RWPE2 (cell line): Measurements from ENCODE around the gene ZBTB17.

Experiments used
- ATAC-seq: fragments of 200-7000 bp; cut with Tn5 transposase; 3 replicates; pipeline ENCODE4 v1.9.1; 2021; ENCODE audit warnings: low read depth
- DNase-seq: peaks from one replicate; pipeline ENCODE4 v3.0.0-alpha.2; 2020; ENCODE audit warnings: low spot score
- H3K27ac ChIP-seq: fragments of 450-650 bp; 2 replicates; pipeline ENCODE4 v1.5.1; 2017; ENCODE audit warnings: mild to moderate bottlenecking; ENCODE audit not compliant: poor library complexity, severe bottlenecking
- H3K27me3 ChIP-seq: fragments of 250-450 bp; sonication (Bioruptor Pico); 2 replicates; pipeline ENCODE4 v1.5.1; 2021; ENCODE audit warnings: mild to moderate bottlenecking, moderate library complexity; ENCODE audit not compliant: insufficient read depth, poor library complexity, severe bottlenecking
- H3K36me3 ChIP-seq: fragments of 250-450 bp; sonication (Bioruptor Pico); 2 replicates; pipeline ENCODE4 v1.5.1; 2020; ENCODE audit warnings: low read depth, mild to moderate bottlenecking, moderate library complexity
- H3K4me1 ChIP-seq: fragments of 250-450 bp; sonication (Bioruptor Pico); 2 replicates; pipeline ENCODE4 v1.5.1; 2021; ENCODE audit warnings: mild to moderate bottlenecking, moderate library complexity; ENCODE audit not compliant: insufficient read depth, poor library complexity, severe bottlenecking
- H3K4me3 ChIP-seq: fragments of 250-450 bp; sonication (Bioruptor Pico); 2 replicates; pipeline ENCODE4 v1.5.1; 2021; ENCODE audit warnings: mild to moderate bottlenecking, moderate library complexity; ENCODE audit not compliant: severe bottlenecking
- H3K9me3 ChIP-seq: fragments of 250-450 bp; sonication (Bioruptor Pico); 2 replicates; pipeline ENCODE4 v1.5.1; 2021; ENCODE audit warnings: mild to moderate bottlenecking, moderate library complexity; ENCODE audit not compliant: severe bottlenecking
- TF ChIP-seq, protein P1 (sequence below): fragments of 450-650 bp; IDR thresholded peaks from one replicate; pipeline ENCODE4 v1.5.1; 2017; ENCODE audit warnings: mild to moderate bottlenecking, moderate library complexity; ENCODE audit not compliant: poor library complexity, severe bottlenecking

Gene ZBTB17

DNA sequence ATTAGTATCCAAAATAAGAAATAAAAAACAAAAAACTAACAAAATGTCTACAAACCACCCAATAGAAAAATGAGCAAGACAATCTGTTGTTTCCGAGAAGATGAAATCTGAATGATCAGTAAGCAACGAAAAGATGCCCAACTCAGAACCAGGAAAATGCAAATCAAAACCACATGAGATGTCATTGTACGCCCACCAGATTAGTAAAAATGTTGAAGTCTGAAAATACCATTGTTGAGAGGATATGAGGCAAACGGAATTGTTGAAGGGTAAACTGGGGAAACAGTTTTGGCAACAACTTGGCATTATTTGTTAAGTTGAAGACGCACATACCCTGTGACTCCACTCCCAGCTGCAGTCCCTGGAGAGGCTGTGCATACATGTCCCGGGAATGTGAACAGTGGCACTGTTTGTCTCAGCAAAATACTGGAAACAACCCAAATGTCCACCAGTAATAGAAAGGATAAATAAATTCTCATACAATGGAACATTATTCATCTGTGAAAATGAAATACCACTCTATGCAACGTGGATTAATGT, 10.6 kb downstream of the ZBTB17 start:
- ATAC-seq, result no peak

DNA sequence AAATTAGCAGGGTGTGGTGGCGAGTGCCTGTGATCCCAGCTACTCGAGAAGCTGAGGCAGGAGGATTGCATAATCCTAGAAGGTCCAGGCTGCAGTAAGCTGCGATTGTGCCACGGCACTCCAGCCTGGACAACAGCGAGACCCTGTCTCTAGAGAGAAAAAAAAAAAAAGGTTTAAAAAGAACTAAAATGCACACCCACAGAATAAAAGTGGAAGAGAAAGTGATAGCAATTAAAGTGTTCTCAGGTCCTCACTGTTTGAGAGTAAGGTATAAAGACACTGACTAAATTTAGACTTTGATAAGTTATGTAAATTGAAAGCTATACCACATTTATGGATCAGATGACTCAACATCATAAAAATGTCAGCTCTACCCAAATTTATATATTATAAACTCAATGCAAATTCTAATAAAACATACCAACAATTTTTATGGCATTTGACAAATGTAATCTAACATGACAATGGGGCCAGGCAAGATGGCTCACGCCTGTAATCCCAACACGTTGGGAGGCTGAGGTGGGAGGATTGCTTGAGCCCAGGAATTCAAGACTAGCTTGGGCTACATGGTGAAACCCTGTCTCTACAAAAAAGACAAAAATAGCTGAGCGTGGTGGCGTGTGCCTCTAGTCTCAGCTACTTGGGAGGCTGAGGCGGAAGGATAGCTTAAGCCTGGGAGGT, 11.8 kb downstream of the ZBTB17 start:
- TF ChIP-seq, protein P1, sequence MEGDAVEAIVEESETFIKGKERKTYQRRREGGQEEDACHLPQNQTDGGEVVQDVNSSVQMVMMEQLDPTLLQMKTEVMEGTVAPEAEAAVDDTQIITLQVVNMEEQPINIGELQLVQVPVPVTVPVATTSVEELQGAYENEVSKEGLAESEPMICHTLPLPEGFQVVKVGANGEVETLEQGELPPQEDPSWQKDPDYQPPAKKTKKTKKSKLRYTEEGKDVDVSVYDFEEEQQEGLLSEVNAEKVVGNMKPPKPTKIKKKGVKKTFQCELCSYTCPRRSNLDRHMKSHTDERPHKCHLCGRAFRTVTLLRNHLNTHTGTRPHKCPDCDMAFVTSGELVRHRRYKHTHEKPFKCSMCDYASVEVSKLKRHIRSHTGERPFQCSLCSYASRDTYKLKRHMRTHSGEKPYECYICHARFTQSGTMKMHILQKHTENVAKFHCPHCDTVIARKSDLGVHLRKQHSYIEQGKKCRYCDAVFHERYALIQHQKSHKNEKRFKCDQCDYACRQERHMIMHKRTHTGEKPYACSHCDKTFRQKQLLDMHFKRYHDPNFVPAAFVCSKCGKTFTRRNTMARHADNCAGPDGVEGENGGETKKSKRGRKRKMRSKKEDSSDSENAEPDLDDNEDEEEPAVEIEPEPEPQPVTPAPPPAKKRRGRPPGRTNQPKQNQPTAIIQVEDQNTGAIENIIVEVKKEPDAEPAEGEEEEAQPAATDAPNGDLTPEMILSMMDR, result no peak
- ATAC-seq, result 0 out of 3 replicates have a peak, but pooled peaks have one; percentile 23
- H3K27ac ChIP-seq, result peak overlapping the region; percentile 34

More for the DNA sequence above, 10.6 kb downstream of the ZBTB17 start:
- H3K4me3 ChIP-seq, result no peak overlapping the region
- TF ChIP-seq, protein P1, result no peak
- H3K4me1 ChIP-seq, result peaks cover 13% of the 10 kb centered on the region
- no peak for DNase-seq
- peak overlapping the region; percentile 34 for H3K27ac ChIP-seq
- peaks cover 36% of the 10 kb centered on the region for H3K36me3 ChIP-seq
- no peaks in the 10 kb centered on the region for H3K9me3 ChIP-seq
- H3K27me3 ChIP-seq, result no peaks in the 10 kb centered on the region

DNA sequence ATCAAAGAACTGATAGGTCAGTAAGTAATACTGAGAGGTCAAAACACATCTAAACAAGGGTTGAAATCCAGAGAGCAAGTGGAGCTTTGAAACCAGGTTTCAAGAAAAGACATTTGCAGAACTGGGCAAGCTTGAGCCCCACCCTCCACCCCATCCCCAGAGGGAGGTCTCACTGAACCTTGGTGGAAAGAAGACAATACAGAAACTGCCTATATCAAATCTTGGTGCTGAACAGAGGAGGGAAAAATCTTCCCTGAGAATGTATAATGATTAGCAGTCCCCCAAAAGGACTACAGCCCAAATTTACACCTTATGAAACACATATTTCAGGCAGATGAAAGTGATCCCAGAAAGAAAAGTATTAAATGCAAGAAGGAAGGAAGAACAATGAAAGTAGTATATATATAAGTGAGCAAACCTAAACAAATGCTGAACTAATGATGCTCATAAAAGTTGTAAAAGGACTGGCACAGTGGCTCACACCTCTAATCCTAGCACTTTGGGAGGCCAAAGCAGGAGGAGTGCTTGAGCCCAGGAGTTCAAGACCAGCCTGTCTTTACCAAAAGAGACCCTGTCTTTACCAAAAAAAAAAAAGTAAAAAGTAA, 12.4 kb downstream of the ZBTB17 start:
- Histone ChIP-seq H3K9me3 (no peaks in the 10 kb centered on the region), H3K4me1 (peaks cover 13% of the 10 kb centered on the region), H3K4me3 (no peak overlapping the region), H3K27me3 (no peaks in the 10 kb centered on the region), H3K27ac (peak overlapping the region; percentile 34), H3K36me3 (peaks cover 20% of the 10 kb centered on the region)
- TF ChIP-seq, protein P1, result no peak
- no peak for ATAC-seq
- no peak for DNase-seq

More for the DNA sequence above, 11.8 kb downstream of the ZBTB17 start:
- H3K9me3 ChIP-seq, result no peaks in the 10 kb centered on the region
- H3K4me3 ChIP-seq, result no peak overlapping the region
- no peak for DNase-seq
- H3K4me1 ChIP-seq, result peaks cover 13% of the 10 kb centered on the region
- no peaks in the 10 kb centered on the region for H3K27me3 ChIP-seq
- peaks cover 26% of the 10 kb centered on the region for H3K36me3 ChIP-seq

DNA sequence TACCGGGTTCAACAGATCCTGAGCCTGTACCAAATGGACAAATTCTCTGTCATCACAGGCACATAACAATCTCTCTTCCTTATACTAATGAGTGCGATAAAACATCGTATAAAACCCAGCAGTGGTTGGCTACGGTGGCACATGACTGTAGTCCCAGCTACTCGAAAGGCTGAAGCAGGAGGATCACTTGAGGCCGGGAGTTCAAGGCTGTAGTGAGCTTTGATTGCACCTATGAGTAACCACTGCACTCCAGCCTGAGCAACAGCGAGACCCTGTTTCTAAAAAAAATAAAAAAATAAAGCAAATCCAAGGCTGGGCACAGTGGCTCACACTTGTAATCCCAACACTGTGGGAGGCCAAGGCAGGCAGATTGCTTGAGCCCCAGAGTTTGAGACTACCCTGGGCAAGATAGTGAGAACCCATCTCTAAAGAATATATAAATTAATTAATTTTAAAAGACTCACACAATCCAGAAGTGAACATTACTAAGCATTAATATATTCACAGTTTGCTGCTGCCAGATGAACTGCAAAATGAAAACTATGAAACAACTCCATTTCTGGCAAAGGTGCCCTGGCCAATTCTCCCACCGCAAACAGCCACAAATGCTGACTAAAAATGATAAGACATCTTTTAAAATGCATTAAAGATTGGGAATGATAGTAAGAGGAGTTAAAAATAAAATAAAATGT, 13.1 kb downstream of the ZBTB17 start:
- no peak for DNase-seq
- Histone ChIP-seq H3K27me3 (no peaks in the 10 kb centered on the region), H3K36me3 (peaks cover 16% of the 10 kb centered on the region), H3K9me3 (no peaks in the 10 kb centered on the region), H3K4me1 (peaks cover 13% of the 10 kb centered on the region), H3K4me3 (no peak overlapping the region), H3K27ac (no peak overlapping the region)
- TF ChIP-seq, protein P1, result no peak
- no peak for ATAC-seq
